GM12864 (cell line): Measurements from ENCODE around the gene ACER2.

ENCODE experiments used
- DNase-seq: peaks from one replicate; pipeline ENCODE4 v3.0.0-alpha.2; 2011; ENCODE audit warnings: low read depth
- H3K4me3 ChIP-seq: 2 replicates; pipeline ENCODE4 v1.5.1; 2011; ENCODE audit warnings: mild to moderate bottlenecking, low read depth, low read length, control low read depth
- TF ChIP-seq, protein P1 (sequence below): IDR thresholded peaks from 2 replicates; pipeline ENCODE4 v1.5.1; 2011; ENCODE audit warnings: low read depth, mild to moderate bottlenecking, moderate library complexity, low read length, control low read depth, inconsistent platforms; ENCODE audit errors: missing control alignments

ACER2 gene

GRCh38 chr9:19420877-19421276, 12.1 kb downstream of the ACER2 start:
- TF ChIP-seq, protein P1, sequence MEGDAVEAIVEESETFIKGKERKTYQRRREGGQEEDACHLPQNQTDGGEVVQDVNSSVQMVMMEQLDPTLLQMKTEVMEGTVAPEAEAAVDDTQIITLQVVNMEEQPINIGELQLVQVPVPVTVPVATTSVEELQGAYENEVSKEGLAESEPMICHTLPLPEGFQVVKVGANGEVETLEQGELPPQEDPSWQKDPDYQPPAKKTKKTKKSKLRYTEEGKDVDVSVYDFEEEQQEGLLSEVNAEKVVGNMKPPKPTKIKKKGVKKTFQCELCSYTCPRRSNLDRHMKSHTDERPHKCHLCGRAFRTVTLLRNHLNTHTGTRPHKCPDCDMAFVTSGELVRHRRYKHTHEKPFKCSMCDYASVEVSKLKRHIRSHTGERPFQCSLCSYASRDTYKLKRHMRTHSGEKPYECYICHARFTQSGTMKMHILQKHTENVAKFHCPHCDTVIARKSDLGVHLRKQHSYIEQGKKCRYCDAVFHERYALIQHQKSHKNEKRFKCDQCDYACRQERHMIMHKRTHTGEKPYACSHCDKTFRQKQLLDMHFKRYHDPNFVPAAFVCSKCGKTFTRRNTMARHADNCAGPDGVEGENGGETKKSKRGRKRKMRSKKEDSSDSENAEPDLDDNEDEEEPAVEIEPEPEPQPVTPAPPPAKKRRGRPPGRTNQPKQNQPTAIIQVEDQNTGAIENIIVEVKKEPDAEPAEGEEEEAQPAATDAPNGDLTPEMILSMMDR: no peak
- H3K4me3 ChIP-seq: no peak overlapping the region
- no peak for DNase-seq

GRCh38 chr9:19423163-19423562, 14.4 kb downstream of the ACER2 start:
- TF ChIP-seq, protein P1: no peak
- H3K4me3 ChIP-seq: no peak overlapping the region
- DNase-seq: no peak

GRCh38 chr9:19424176-19424779, 15.5 kb downstream of the ACER2 start:
- TF ChIP-seq, protein P1: no peak
- DNase-seq: no peak
- no peak overlapping the region for H3K4me3 ChIP-seq

- H3K4me3 ChIP-seq: no peak overlapping the region
- no peak for DNase-seq
- TF ChIP-seq, protein P1: no peak
Measured at GRCh38 chr9:19429595-19429994, 20.8 kb downstream of the ACER2 start.

- TF ChIP-seq, protein P1: no peak
- DNase-seq: no peak
- H3K4me3 ChIP-seq: no peak overlapping the region
Measured at GRCh38 chr9:19430201-19430760, 21.5 kb downstream of the ACER2 start.

- H3K4me3 ChIP-seq: no peak overlapping the region
- DNase-seq: no peak
- TF ChIP-seq, protein P1: no peak
Measured at GRCh38 chr9:19431361-19432171, 22.8 kb downstream of the ACER2 start.
